Natural killer cell (primary cell): ENCODE data around the gene PARL. TPM values are rescaled to one million over a fixed set of nuclear protein-coding genes. Genes with fewer than 3 reads are reported as not detected.

Experiments used
- ATAC-seq, 3 donors: fragments of 150-1000 bp in 2 of 3; fragments of 200-7000 bp in 1 of 3; cut with Tn5 transposase; 1 replicate in 1 of 3; 2 replicates in 2 of 3; pipeline ENCODE4 v1.10.0; 2021; ENCODE audit warnings: mild to moderate bottlenecking in 2 of 3, moderate library complexity in 2 of 3
- DNase-seq, 2 donors: peaks; one replicate each; pipeline versions ENCODE4 v3.0.0 to v3.0.0-alpha.2; 2013 to 2021; ENCODE audit warnings: mixed read lengths in 1 of 2
- H3K27ac ChIP-seq: one replicate; pipeline ENCODE4 v1.5.1; 2013; ENCODE audit warnings: mild to moderate bottlenecking, low read length
- H3K27me3 ChIP-seq: one replicate; pipeline ENCODE4 v1.6.1; 2013; ENCODE audit warnings: low read length; ENCODE audit not compliant: control insufficient read depth, insufficient read depth
- H3K36me3 ChIP-seq: one replicate; pipeline ENCODE4 v1.6.1; 2013; ENCODE audit warnings: low read length; ENCODE audit not compliant: control insufficient read depth, insufficient read depth
- H3K4me1 ChIP-seq: one replicate; pipeline ENCODE4 v1.6.1; 2013; ENCODE audit warnings: low read length; ENCODE audit not compliant: control insufficient read depth, insufficient read depth
- H3K4me3 ChIP-seq: one replicate; pipeline ENCODE4 v1.5.1; 2013; ENCODE audit warnings: low read length
- H3K9me3 ChIP-seq: one replicate; pipeline ENCODE4 v1.6.1; 2013; ENCODE audit warnings: low read length; ENCODE audit not compliant: control insufficient read depth, insufficient read depth
- H3K27ac Mint-ChIP-seq, 2 donors: one replicate each; pipeline ENCODE4 v1.8.0; 2022; ENCODE audit warnings: mild to moderate bottlenecking in 2 of 2, mixed read lengths in 2 of 2, moderate library complexity in 1 of 2
- H3K27me3 Mint-ChIP-seq, 2 donors: one replicate each; pipeline ENCODE4 v1.8.0; 2022; ENCODE audit warnings: low read depth in 2 of 2, mixed read lengths in 2 of 2
- H3K36me3 Mint-ChIP-seq: one replicate; pipeline ENCODE4 v1.8.0; 2022; ENCODE audit warnings: mixed read lengths
- H3K4me1 Mint-ChIP-seq, 2 donors: one replicate each; pipeline ENCODE4 v1.8.0; 2022; ENCODE audit warnings: mixed read lengths in 2 of 2
- H3K4me3 Mint-ChIP-seq: one replicate; pipeline ENCODE4 v1.8.0; 2022; ENCODE audit warnings: mild to moderate bottlenecking, moderate library complexity, mixed read lengths
- H3K9me3 Mint-ChIP-seq, 2 donors: one replicate each; pipeline ENCODE4 v1.8.0; 2022; ENCODE audit warnings: mixed read lengths in 2 of 2
- CTCF ChIP-seq: fragments of 200-600 bp; IDR thresholded peaks from one replicate; pipeline ENCODE4 v1.8.0; 2022; ENCODE audit warnings: antibody characterized with exemption
- WGBS: methylation state at CpG from one replicate; pipeline ENCODE4 v1.1.7; 2013; ENCODE audit warnings: missing lambda C conversion rate; ENCODE audit not compliant: insufficient coverage; 5-methylcytosine and 5-hydroxymethylcytosine counted together
- intact Hi-C: fragments of 100-400 bp; cut with micrococcal nuclease; formaldehyde crosslinking; loops from one replicate; pipeline ENCODE4 v1.14.2; 2022
- total RNA-seq, 4 donors: library from RNA; stranded (reverse); fragments of 120-200 nt in 1 of 4; gene quantifications; one replicate each; pipeline versions ENCODE4 v1.2.3 to v1.2.4, GENCODE V29; 2013 to 2022

The PARL gene
- total RNA-seq, 3 donors from 2014 or later (not counting 1 experiment from before 2014, with no cell fraction given) = 35.1 to 47.1 (median 37.7) TPM

GRCh38 chr3:183896610-183897009, 11.9 kb upstream of the PARL start:
- Histone ChIP-seq H3K27ac (no peak overlapping the region), H3K36me3 (no peaks in the 10 kb centered on the region), H3K4me3 (no peak overlapping the region), H3K27me3 (peaks cover 2% of the 10 kb centered on the region), H3K4me1 (no peaks in the 10 kb centered on the region), H3K9me3 (no peaks in the 10 kb centered on the region)
- H3K4me3 Mint-ChIP-seq = no peak overlapping the region
- peaks cover 15 to 26% of the 10 kb centered on the region in 2 donors for H3K27me3 Mint-ChIP-seq
- intact Hi-C loops = loop anchor here (5.0 to 10.0 kb wide), 2 partner anchors 348 to 391 kb away; partner anchors contain the start of genes ALG3 and EEF1AKMT4
- no peaks in the 10 kb centered on the region for H3K36me3 Mint-ChIP-seq
- no peak overlapping the region for H3K27ac Mint-ChIP-seq
- TF ChIP-seq CTCF = no peak
- ATAC-seq = no peak
- DNase-seq = no peak
- 3% methylated on average over 2 of the region's 2 CpGs for WGBS
- no peaks in the 10 kb centered on the region for H3K4me1 Mint-ChIP-seq
- H3K9me3 Mint-ChIP-seq = no peaks in the 10 kb centered on the region

- peaks cover 15 to 21% of the 10 kb centered on the region in 2 donors for H3K27me3 Mint-ChIP-seq
- H3K36me3 ChIP-seq = no peaks in the 10 kb centered on the region
- H3K27me3 ChIP-seq = peaks cover 2% of the 10 kb centered on the region
- no peaks in the 10 kb centered on the region for H3K9me3 ChIP-seq
- H3K4me1 Mint-ChIP-seq = no peaks in the 10 kb centered on the region
- intact Hi-C loops = loop anchor here (5.0 to 10.0 kb wide), 2 partner anchors 349 to 391 kb away; partner anchors contain the start of genes ALG3 and EEF1AKMT4
- ATAC-seq = no peak
- no peaks in the 10 kb centered on the region for H3K36me3 Mint-ChIP-seq
- no peak overlapping the region for H3K4me3 ChIP-seq
- TF ChIP-seq CTCF = no peak
- DNase-seq = no peak
- no peaks in the 10 kb centered on the region for H3K4me1 ChIP-seq
- H3K4me3 Mint-ChIP-seq = no peak overlapping the region
- 76% methylated on average over 3 of the region's 3 CpGs for WGBS
- no peak overlapping the region for H3K27ac ChIP-seq
- no peak overlapping the region for H3K27ac Mint-ChIP-seq
- no peaks in the 10 kb centered on the region for H3K9me3 Mint-ChIP-seq
These were observed 11.5 kb upstream of the PARL start for GRCh38 chr3:183896184-183896583.

GRCh38 chr3:183895774-183896173, 11.1 kb upstream of the PARL start:
- Histone ChIP-seq H3K27ac (no peak overlapping the region), H3K4me1 (no peaks in the 10 kb centered on the region), H3K4me3 (no peak overlapping the region), H3K36me3 (no peaks in the 10 kb centered on the region), H3K9me3 (no peaks in the 10 kb centered on the region), H3K27me3 (peaks cover 2% of the 10 kb centered on the region)
- no peak for DNase-seq
- no peaks in the 10 kb centered on the region for H3K4me1 Mint-ChIP-seq
- intact Hi-C loops = loop anchor here (2.0 to 10.0 kb wide), 4 partner anchors 121 to 649 kb away; partner anchors contain the start of genes ABCC5, ALG3 and EEF1AKMT4
- H3K27me3 Mint-ChIP-seq = peaks cover 15 to 21% of the 10 kb centered on the region in 2 donors
- no peaks in the 10 kb centered on the region for H3K36me3 Mint-ChIP-seq
- H3K9me3 Mint-ChIP-seq = no peaks in the 10 kb centered on the region
- H3K27ac Mint-ChIP-seq = no peak overlapping the region
- H3K4me3 Mint-ChIP-seq = no peak overlapping the region
- TF ChIP-seq CTCF = no peak
- WGBS = 93% methylated on average over 6 of the region's 6 CpGs
- no peak for ATAC-seq

- H3K9me3 ChIP-seq = no peaks in the 10 kb centered on the region
- H3K4me3 Mint-ChIP-seq = no peak overlapping the region
- H3K27me3 Mint-ChIP-seq = peaks cover 15 to 17% of the 10 kb centered on the region in 2 donors
- no peaks in the 10 kb centered on the region for H3K36me3 Mint-ChIP-seq
- no peaks in the 10 kb centered on the region for H3K27me3 ChIP-seq
- DNase-seq = peak in 1 of 2 donors; percentile 74
- intact Hi-C loops = loop anchor here (2.0 to 10.0 kb wide), 4 partner anchors 122 to 650 kb away; partner anchors contain the start of genes ABCC5, ALG3 and EEF1AKMT4
- no peaks in the 10 kb centered on the region for H3K4me1 ChIP-seq
- no peaks in the 10 kb centered on the region for H3K4me1 Mint-ChIP-seq
- ATAC-seq = peak; percentile 81 to 99 (median 92)
- peak; percentile 72 for TF ChIP-seq CTCF
- H3K27ac Mint-ChIP-seq = no peak overlapping the region
- no peaks in the 10 kb centered on the region for H3K36me3 ChIP-seq
- no peak overlapping the region for H3K4me3 ChIP-seq
- no peak overlapping the region for H3K27ac ChIP-seq
- H3K9me3 Mint-ChIP-seq = no peaks in the 10 kb centered on the region
- 20% methylated on average over 5 of the region's 5 CpGs for WGBS
These were observed 10.6 kb upstream of the PARL start for GRCh38 chr3:183895296-183895695.
